Measurements from ENCODE around the gene MIF4GD. TPM values are rescaled to one million over a fixed set of nuclear protein-coding genes. Genes with fewer than 3 reads are reported as not detected.

The MIF4GD gene
- total RNA-seq, 1 experiment from 2014 or later = 26.1 TPM

GRCh38 chr17:75228847-75229246 lies 42.2 kb downstream of the MIF4GD start:
- no peaks in the 10 kb centered on the region for H3K27me3 Mint-ChIP-seq (ENCODE audit: low read depth)
- no peak overlapping the region for H2BK20ac ChIP-seq (ENCODE audit: low read depth, low read length, poor library complexity, severe bottlenecking)
- no peak for TF ChIP-seq CTCF (conservative IDR thresholded peaks at IDR 0.05)
- H4K91ac ChIP-seq (ENCODE audit: insufficient read length, low read depth, low read length) = no peak overlapping the region
- H3K27ac ChIP-seq (ENCODE audit: insufficient read length, low read depth, low read length) = no peak overlapping the region
- no peaks in the 10 kb centered on the region for H3K23me2 ChIP-seq (ENCODE audit: insufficient read length, low read depth, low read length, poor library complexity, severe bottlenecking)
- no peak overlapping the region for H4K5ac ChIP-seq (ENCODE audit: insufficient read length, low read depth, low read length)
- H3K9ac ChIP-seq (ENCODE audit: extremely low read depth, insufficient read length, low read length) = no peak overlapping the region
- H3K23ac ChIP-seq (ENCODE audit: insufficient read length, low read depth, low read length) = no peak overlapping the region
- H2AK5ac ChIP-seq (ENCODE audit: insufficient read length, low read length) = no peak overlapping the region
- no peak for DNase-seq
- no peak overlapping the region for H2AFZ ChIP-seq (ENCODE audit: low read length)
- no peaks in the 10 kb centered on the region for H3K79me2 ChIP-seq (ENCODE audit: insufficient read depth, low read length)
- H3K27ac Mint-ChIP-seq = no peak overlapping the region
- no peak overlapping the region for H3K4ac ChIP-seq (ENCODE audit: low read depth, low read length)
- no peak overlapping the region for H2BK5ac ChIP-seq (ENCODE audit: insufficient read length, low read length)
- no peaks in the 10 kb centered on the region for H3K4me1 Mint-ChIP-seq
- H3K4me3 Mint-ChIP-seq = no peak overlapping the region
- WGBS (ENCODE audit: extremely low coverage, insufficient read length, low lambda C conversion rate) = no CpG with 5 or more reads among the region's 4 CpGs
- no peaks in the 10 kb centered on the region for H3K9me3 Mint-ChIP-seq
- H3K4me2 ChIP-seq (ENCODE audit: insufficient read depth, insufficient read length, low read length) = no peak overlapping the region
- H3K56ac ChIP-seq (ENCODE audit: insufficient read length, low read depth, low read length) = no peak overlapping the region
- H2BK15ac ChIP-seq (ENCODE audit: low read depth, low read length) = no peak overlapping the region
- H3K18ac ChIP-seq (ENCODE audit: insufficient read length, low read depth, low read length) = no peak overlapping the region
- H4K20me1 ChIP-seq (ENCODE audit: control insufficient read depth, insufficient read depth, insufficient read length) = no peaks in the 10 kb centered on the region
- H2BK120ac ChIP-seq (ENCODE audit: low read depth, low read length, poor library complexity, severe bottlenecking) = no peak overlapping the region
- peaks cover 43 to 91% (median 85%) of the 10 kb centered on the region in 3 experiments for H3K36me3 Mint-ChIP-seq (ENCODE audit: insufficient read depth in 1 of 3, low read depth in 3 of 3)
- no peaks in the 10 kb centered on the region for H3K9me3 ChIP-seq (ENCODE audit: control insufficient read depth, low read depth, low read length)
- H3K79me1 ChIP-seq (ENCODE audit: insufficient read depth, low read depth, low read length, poor library complexity, severe bottlenecking) = no peaks in the 10 kb centered on the region
- no peak overlapping the region for H3T11ph ChIP-seq (ENCODE audit: low read length)
- no peak overlapping the region for H4K8ac ChIP-seq (replicated peaks; ENCODE audit: insufficient read length, low read depth, low read length)
- H3K27me3 ChIP-seq (ENCODE audit: insufficient read depth, low read length) = no peaks in the 10 kb centered on the region
- no peak overlapping the region for H3K14ac ChIP-seq (ENCODE audit: insufficient read depth, low read length)
- H2BK12ac ChIP-seq (ENCODE audit: insufficient read length, low read depth, low read length) = no peak overlapping the region
- H3K4me1 ChIP-seq (ENCODE audit: insufficient read depth, low read length) = no peaks in the 10 kb centered on the region

Measured in H9 (cell line).